GM18868 (cell line): ENCODE data around the gene UBE2E2.
"Not testable (repeated sequence)": the region's sequence is repeated elsewhere in the genome, so short reads cannot be mapped to it uniquely, and the experiment has no call there.

Experiments used
- ATAC-seq: cut with Tn5 transposase; IDR thresholded peaks from one replicate; pipeline ENCODE4 v1.9.1; 2021; ENCODE audit warnings: mild to moderate bottlenecking, moderate library complexity; ENCODE audit not compliant: unreplicated experiment

The UBE2E2 gene

DNA sequence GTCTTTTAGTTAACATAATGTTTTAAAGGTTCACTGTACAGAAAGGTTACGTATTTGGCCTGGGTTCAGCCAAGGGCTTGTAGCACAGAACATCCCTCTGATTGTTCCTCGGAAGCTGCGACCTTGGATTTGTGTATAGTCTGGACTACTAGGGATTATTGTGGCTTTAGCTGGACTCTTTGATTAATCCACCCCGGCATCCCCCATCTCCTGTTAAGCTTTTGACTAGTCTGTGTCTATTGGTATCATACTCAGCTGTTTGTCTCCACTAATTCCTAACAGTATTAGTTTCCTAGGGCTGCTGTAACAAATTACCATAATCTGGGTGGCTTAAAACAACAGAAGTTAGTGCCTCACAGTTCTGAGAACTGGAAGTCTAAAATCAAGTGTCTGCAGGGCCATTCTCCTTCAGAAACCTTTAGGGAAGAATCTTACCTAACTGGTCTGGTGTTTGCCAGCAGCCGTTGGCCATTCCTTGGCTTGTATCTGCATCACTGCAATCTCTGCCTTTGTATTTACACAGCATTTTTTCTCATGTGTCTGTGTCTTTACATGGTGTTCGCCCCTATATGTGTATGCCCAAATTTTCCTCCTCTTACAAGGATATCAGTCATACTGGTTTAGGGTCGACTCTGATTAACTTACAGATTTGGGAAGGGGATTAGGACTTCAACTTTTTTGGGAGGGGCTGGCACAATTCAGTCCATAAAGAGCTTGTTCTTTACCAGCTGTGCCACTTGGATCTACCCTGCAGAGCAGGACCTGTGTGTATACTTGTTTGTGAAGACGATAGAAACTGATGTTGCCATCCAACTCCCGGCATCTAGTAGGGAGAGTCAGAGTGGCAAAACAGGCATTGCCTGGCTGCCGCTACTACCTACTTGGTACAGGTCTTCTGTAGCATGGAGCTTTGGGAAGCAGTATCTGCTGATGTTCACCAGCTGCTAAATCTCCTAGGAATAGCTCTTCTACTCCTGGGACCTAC, 117.8 kb downstream of the UBE2E2 start:
- no peak for ATAC-seq

DNA sequence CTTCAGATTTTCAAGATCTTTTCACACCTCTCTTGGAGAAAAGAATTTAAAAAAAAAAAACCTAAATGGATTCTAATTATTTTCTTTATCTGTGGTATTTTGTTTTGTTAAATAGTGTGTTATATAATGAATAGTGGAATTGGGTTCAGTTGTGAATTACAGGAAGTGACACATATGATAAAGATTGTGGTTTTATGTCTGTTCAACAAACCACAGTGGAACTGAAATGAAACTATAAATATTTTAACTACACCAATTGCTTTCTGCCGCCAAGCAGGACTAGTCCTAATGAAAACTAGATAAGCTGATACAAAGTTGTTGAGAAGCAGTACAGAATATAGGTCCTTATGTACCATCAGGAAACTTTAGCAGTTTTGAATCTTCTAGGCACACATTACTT, 121.6 kb downstream of the UBE2E2 start:
- ATAC-seq, result peak; percentile 63

DNA sequence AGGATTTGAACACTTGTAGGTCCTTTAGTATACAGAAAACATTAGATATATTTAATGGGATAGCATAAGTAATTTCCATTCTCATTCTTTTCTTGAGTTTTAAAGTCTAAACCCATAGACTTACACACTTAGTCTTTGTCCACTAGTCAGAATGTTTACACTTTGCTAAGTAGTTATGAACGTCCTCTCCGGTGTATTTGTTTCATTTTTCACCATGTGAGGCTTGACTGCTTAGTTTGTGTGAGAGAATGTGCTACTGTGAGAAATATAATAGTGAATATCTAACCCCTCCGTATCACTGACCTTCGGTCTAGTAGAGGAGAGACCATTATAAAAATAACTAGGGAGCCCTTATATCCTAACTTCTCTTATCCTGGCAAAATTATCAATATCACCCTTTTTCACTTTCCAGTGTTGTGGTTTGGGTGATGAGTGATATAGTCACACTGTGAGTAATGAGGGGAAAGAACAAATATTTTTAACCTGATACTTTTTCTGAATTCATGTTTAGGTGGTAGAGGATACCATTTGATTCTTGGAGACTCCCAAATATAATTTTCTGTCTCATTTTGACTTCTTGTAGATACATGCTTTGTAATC, 122.4 kb downstream of the UBE2E2 start:
- ATAC-seq, result peak; percentile 70

DNA sequence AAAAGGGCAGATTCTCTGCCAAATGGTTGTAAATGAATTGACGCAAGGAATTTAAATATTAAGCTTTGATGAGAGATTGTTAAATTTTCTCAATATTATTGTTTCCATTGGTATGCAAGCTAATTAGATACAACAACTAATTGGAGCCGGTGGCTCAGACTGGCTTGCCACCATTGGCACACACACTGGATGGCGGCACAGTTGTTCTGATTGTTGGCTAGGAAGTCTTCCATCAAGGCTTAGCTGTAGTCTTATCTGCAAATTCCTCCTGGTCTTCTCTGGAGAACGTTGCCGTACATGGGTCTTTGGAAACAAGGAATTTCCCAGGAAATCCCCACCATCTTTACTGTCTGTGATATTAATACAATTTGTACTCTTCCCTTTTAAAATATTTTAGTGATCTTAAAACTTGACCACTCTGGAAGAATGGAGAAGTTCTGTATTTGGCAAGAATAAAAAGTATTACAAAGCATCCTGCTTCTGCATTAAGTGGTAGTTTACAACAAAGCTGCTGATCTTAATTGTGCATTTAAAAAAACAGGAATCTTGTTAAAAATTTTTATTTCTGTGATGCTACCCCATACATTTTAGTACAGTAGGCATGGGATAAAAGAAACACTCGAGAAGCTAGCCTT, 126.5 kb downstream of the UBE2E2 start:
- no peak for ATAC-seq

DNA sequence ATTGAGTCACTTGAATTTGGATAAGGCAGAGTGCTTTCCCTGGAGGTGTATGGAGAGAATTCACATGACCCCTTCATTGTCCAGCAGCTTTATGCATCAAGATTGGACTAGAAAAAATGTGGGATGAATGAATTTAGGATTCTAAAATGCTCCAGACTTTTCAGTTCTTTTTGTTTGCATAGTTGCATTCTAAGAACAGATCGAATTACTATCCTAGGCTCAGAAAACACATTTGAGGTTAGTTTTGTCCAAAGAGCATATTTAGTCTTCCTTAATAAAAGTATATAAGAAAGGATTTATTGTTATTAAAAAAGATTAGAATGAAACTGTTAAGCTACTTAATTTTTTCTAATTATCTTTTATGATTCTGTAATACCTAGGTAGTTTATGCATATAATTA, 127.4 kb downstream of the UBE2E2 start:
- ATAC-seq, result no peak

DNA sequence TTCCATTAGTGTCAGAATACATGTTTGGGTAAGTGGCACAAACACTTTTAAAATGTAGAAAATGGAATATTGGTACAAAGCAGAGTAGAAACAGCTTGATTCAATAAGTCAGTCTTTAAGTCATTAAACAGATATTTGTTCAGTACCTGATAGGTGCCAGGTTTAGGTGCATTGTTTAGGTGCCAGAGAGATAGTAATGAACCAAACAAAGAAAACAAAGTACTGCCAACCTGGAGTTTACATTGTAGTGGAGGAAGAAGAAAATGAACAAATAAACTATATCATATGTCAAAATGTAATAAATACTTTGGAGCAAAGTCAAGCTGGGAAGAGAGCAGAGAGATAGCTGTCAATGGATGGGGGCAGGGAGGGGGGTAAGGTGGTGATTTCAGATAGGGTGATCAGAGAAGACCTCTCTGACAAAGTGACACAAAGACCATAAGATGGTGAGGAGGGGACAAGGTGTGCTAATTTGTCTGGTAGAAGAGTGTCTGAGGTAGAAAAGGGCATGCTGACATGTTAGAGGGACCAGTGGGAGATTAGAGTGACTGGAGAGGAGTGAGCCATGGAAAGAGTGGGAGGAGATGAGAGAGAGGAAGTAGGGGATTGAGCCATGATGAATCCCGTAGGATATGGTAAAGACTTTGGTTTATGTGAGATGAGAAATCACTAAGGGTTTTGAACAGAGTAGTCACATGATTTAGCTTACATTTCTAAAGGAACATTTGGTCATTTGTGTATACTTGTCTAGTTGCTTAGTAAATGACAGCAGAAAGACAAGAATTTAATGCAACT, 128.2 kb downstream of the UBE2E2 start:
- ATAC-seq, result no peak

DNA sequence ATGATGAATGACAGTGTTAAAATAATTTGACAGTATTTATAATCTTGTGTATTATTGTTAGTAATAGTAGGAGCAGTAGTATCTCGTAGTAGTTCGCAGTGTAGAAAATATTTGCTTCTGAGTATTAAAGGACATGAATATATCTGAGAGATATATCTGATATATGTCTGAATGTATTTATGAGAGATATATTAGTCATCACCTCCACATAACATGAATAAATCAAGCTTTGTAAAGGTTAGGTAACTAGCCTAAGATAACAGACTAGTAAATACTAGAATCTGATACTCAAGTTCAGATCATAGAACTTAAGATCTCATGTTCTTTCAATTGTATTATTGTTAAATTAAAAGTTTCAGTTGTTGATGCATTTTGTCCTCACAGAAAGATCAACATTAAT, 130.5 kb downstream of the UBE2E2 start:
- no peak for ATAC-seq

DNA sequence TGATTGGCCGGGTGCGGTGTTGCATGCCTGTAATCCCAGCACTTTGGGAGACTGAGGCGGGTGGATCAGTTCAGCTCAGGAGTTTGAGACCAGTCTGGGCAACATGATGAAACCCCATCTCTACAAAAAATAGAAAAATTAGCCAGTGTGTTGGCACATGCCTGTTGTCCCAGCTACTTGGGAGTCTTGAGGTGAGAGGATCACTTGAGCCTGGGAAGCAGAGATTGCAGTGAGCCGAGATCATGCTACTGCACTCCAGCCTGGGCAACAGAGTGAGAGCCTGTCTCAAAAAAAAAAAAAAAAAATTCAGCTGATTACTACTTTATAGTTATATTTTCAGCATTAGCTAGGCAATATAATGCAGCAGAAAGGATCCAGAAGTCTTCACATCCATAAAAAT, 133.7 kb downstream of the UBE2E2 start:
- not testable (repeated sequence) for ATAC-seq

DNA sequence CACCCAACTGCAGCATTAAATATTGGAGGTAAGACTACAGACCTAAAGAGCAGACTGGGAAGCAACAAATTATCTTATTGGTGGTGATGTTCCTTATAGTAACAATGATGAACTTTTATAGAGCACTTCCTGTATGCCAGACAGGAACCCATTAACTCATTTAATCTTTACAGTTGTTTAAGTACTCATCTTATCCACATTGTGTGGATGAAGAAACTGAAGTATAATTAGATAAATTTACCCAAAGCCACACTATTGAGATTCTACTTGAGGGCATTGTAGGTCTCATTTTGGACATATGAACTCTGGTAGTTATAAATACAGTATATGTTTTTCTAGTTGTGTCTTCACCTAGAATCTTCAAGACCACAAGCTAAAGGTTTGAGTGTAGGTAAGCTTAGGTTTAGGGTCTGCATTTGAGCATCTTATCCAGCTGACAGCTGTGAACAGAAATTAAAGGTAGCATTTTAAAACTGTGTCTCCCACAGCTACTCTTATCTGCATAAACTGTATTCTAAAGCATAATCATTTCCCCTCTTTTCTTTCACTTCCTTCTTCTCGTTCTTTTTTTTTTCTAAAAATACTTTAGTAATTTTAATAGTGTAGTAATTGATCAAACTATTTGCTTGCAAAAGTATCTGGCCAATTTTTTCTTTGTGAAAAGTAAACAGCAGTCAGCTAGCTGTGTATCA, 138.2 kb downstream of the UBE2E2 start:
- ATAC-seq, result peak; percentile 71

DNA sequence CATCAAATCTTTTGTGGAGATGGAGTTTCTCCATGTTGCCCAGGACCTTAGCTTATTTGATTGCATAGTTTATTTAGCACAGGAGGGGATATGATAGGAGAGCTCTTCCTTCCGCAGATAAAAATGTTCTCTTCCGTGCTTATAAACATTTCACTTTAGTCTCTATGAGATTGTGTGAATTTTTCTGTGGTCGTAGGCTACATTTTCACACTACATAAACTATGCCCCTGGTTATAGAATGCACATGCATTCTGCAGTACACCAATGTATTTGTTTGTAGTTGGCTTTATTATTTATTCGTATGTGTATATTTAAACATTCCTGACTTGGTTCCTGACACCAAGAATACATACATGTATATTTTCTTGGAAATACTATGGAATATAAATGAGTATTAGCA, 139.2 kb downstream of the UBE2E2 start:
- ATAC-seq, result no peak

DNA sequence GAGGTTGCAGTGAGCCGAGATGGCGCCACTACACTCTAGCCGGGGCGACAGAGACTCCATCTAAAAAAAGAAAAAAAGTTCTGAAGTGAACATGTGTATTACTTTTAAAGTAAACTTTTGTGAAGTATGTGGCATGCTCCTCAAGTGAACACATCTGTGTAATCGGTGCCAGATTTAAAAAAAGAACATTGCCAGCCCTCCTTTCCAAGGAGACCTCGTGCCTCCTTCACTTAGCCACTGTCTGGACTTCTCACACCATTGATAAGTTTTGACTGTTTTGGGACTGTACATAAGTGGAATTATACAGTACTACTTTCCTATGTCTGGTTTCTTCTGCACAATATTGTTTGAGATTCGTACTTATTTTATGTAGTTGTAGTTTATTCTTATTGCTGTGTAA, 140.4 kb downstream of the UBE2E2 start:
- no peak for ATAC-seq

DNA sequence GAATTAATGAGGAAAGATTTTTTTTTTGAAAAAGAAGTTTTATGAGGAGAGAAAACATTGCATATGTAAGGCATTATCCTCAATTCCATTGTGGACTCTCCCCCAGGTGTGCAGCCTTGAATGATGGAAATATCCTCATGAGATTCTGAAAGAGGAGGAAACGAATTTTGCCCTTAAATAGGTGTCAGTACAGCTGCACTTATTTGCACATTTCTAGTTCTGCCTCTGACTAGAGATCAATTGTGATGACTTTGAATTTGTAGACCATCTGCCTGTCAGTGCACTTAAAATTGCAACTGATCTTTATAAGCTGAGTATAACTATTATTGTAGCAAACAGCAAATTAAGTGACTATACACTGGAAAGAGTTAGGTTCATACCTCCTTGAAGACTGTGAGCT, 141.8 kb downstream of the UBE2E2 start:
- ATAC-seq, result no peak

DNA sequence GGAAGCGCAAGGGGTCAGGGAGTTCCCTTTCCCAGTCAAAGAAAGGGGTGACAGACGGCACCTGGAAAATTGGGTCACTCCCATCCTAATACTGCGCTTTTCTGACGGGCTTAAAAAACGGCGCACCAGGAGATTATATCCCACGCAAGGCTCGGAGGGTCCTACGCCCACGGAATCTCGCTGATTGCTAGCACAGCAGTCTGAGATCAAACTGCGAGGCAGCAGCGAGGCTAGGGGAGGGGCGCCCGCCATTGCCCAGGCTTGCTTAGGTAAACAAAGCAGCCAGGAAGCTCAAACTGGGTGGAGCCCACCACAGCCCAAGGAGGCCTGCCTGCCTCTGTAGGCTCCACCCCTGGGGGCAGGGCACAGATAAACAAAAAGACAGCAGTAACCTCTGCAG, 146.3 kb downstream of the UBE2E2 start:
- not testable (repeated sequence) for ATAC-seq

DNA sequence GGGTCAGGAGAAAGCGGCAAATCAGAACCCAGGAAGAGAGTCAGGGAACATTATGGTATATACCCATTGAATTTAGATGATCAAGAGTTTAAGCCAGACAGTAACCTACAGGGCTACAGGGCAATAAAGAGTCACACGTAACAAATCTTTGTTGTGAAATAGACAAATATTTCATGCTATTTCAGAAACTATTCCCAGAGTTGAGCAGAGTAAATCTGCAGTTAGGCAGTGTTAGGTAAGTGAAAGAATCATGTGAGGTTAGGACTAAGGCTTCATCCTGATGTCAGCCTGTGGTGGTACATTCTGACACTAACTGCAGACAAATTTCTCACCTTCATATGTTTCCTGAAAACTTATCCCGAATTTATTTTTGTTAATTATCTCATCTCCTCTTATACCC, 153.0 kb downstream of the UBE2E2 start:
- no peak for ATAC-seq

DNA sequence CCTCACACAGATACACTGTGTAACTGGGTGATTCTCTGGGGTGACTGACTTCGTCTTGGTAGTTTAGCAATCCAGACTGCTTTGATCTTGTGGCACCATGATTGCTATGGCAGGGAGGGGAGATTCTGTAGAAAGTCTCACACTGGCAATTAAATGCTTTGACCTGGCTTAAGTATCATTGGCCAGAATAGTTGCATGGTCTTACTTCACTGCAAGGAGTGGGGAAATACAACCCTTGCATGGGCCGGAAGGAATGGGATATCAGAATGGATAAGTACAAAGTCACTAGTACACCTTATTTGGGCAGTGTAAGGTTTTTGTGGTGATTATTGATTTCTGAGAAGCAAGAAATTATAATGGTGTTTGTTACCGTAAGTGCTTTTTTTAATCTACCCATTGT, 153.8 kb downstream of the UBE2E2 start:
- no peak for ATAC-seq

DNA sequence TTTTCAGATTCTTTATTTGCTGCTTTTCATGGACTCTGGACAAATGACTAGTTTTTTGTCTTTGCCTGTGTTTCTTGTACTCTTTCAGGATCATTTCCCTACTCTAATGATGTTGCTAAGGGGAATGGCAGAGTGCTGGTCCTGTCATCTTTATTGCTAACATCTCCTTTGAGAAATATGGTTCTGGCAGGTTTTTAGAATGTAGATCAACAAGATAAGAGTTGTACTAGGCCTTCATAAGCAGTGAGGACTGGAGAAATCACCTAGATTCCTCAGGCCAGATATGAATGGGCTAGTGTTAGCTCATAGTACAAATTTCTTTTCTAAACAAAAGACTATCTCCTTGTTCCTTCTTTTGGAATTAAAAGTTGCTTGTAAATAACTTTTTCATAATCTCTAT, 156.0 kb downstream of the UBE2E2 start:
- no peak for ATAC-seq

DNA sequence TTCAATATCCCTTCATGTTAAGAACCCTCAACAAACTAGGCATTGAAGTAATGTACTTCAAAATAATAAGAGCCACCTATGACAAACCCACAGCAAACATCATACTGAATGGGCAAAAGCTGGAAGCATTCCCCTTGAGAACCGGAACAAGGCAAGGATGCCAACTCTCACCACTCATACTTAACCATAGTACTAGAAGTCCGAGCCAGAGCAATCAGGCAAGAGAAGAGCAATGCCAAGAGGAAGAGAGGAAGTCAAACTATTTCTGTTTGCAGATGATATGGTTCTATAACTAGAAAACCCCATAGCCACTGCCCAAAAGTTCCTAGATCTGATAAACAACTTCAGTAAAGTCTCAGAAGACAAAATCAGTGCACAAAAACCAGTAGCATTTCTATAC, 161.9 kb downstream of the UBE2E2 start:
- no peak for ATAC-seq

DNA sequence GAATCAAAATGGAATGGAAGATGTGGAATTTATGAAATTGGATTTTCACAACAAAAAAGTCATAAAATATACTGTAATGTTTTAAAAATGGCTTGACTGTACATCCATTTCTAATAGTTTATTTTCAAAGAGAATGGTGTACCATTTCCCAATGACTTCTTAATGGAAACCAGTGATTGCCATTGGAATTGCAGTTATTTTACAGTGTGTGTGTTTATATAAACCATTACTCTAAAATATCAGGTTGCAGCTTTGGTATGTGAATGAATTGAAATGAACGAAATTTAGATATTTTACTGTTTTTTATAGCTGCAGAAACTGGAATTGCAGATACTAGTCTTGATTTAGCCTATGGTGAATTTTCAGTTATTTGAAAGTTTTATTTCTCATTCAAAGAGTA, 165.6 kb downstream of the UBE2E2 start:
- ATAC-seq, result no peak

DNA sequence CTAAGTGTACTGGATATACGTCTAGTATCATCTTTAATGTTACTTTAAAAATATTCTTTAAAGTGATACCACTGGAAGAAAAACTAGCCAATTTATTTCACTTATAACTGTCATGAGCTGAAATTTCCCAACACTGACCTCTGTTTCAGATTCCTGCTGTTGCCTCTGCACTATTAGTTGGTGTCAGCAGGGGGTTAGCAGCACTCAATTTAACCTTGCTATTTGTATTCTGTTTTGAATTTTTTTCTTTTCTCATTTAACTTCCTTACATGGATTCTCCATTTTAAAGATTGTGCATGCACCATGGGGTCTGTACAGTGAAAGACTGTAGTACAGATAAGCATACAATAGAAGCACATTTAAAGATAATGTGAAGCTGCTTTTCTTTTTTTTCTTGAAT, 169.2 kb downstream of the UBE2E2 start:
- no peak for ATAC-seq

DNA sequence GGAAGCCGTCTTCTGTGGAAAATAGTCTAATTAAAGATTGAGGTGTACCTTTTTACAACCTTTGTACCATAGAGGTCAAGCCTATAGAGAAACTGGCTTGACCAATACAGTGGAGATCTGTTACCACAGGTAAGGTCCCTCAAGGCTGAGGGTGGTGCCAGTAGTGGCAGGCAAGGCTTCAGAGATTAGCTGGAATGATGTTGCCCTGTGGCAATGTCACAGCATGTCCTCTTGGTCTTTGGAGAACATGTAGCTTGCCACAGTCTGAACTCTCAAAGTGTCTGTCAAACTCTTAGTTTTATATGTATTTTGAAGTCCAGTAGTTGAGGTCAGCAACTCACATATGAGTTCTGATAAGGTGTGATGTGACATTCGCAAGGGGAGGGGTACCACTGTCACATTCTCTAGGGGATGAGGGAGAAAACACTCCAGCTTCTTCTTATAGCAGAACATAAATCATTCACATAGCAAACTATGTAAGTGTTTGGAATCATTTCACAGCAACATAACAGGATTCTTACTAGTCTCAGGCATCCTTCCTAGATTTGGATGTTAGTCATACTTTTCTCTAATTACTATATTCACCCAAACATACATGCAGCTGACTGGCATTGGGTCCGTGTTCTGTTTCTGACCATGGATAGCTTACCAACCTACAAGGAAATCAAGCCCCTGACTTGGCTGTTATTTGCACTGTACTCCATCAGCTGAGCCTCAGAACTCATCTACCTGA, 173.6 kb downstream of the UBE2E2 start:
- no peak for ATAC-seq
